G401.6 (cell line): ENCODE data around the gene MTLN.
"Not testable (repeated sequence)": the region's sequence is repeated elsewhere in the genome, so short reads cannot be mapped to it uniquely, and the experiment has no call there.

ENCODE experiments used
- FAIRE-seq: peaks from 2 replicates; lab custom pipeline; 2012; peaks lifted over from hg19 to GRCh38; lab: Jason Lieb, UNC

MTLN gene

GRCh38 chr2:110211938-110212858, at the start of gene MTLN:
MTLN (minus strand) TSS chr2:110212547; CDS start chr2:110212525, 22 bp downstream.
- no peak for FAIRE-seq

- not testable (repeated sequence) for FAIRE-seq
Measured at GRCh38 chr2:110261910-110262309, 49.6 kb upstream of the MTLN start.

- FAIRE-seq = not testable (repeated sequence)
Measured at GRCh38 chr2:110248081-110248795, 35.9 kb upstream of the MTLN start.

GRCh38 chr2:110245488-110246435, 33.4 kb upstream of the MTLN start:
- FAIRE-seq = not testable (repeated sequence)

GRCh38 chr2:110243283-110243682, 30.9 kb upstream of the MTLN start:
- not testable (repeated sequence) for FAIRE-seq

GRCh38 chr2:110234514-110234913, 22.2 kb upstream of the MTLN start:
- FAIRE-seq = not testable (repeated sequence)

GRCh38 chr2:110229886-110230285, 17.5 kb upstream of the MTLN start:
- not testable (repeated sequence) for FAIRE-seq

GRCh38 chr2:110222626-110223025, 10.3 kb upstream of the MTLN start:
- not testable (repeated sequence) for FAIRE-seq

- FAIRE-seq = no peak
Measured at GRCh38 chr2:110221938-110222337, 9.6 kb upstream of the MTLN start.

GRCh38 chr2:110220190-110220564, 7.8 kb upstream of the MTLN start:
- FAIRE-seq = no peak

GRCh38 chr2:110219496-110220189, 7.3 kb upstream of the MTLN start:
- FAIRE-seq = no peak

GRCh38 chr2:110218889-110219288, 6.5 kb upstream of the MTLN start:
- not testable (repeated sequence) for FAIRE-seq

GRCh38 chr2:110216803-110217202, 4.5 kb upstream of the MTLN start:
- FAIRE-seq = no peak

- no peak for FAIRE-seq
Measured at GRCh38 chr2:110216199-110216598, 3.9 kb upstream of the MTLN start.

- no peak for FAIRE-seq
Measured at GRCh38 chr2:110215566-110216158, 3.3 kb upstream of the MTLN start.

GRCh38 chr2:110215091-110215490, 2.7 kb upstream of the MTLN start:
- no peak for FAIRE-seq

GRCh38 chr2:110213522-110213921, 1.2 kb upstream of the MTLN start:
- not testable (repeated sequence) for FAIRE-seq

GRCh38 chr2:110205660-110206455, 6.5 kb downstream of the MTLN start:
- FAIRE-seq = no peak

GRCh38 chr2:110204408-110205385, 7.7 kb downstream of the MTLN start, which contains the start of gene NPHP1:
NPHP1 (minus strand) TSS chr2:110205013; CDS start chr2:110204968, 45 bp downstream.
- no peak for FAIRE-seq
